GM12878 (cell line): ENCODE data around the gene HS6ST3. TPM values are rescaled to one million over a fixed set of nuclear protein-coding genes. Genes with fewer than 3 reads are reported as not detected.

Experiments
- ATAC-seq: fragments of 200-7000 bp; cut with Tn5 transposase; 3 replicates; pipeline ENCODE4 v1.9.1; 2020; ENCODE audit warnings: mild to moderate bottlenecking, moderate library complexity
- BruUV-seq: library from RNA; stranded (reverse); fragments of 400-500 nt; replicated peaks from 2 replicates; lab custom pipeline; 2021; lab: Mats Ljungman, UMichigan
- CTCF ChIA-PET: fragments of 300-600 bp; sonication (Branson Sonifier 250); formaldehyde crosslinking; extraction: SDS; loops from one replicate; lab custom pipeline; 2021; ENCODE audit warnings: inconsistent platforms; lab: Yijun Ruan, JAX
- POLR2A ChIA-PET: fragments of 350-600 bp; formaldehyde crosslinking; extraction: SDS; loops from one replicate; lab custom pipeline; 2021; ENCODE audit warnings: inconsistent platforms; lab: Charles Lee
- RAD21 ChIA-PET: fragments of 300-600 bp; sonication (Branson Sonifier 250); formaldehyde crosslinking; loops from one replicate; lab custom pipeline; 2023; ENCODE audit warnings: antibody characterized with exemption; ENCODE audit not compliant: unreplicated experiment; lab: Charles Lee
- SMC1A ChIA-PET: fragments of 300-600 bp; sonication (Branson Sonifier 250); formaldehyde crosslinking; loops from one replicate; lab custom pipeline; 2023; ENCODE audit not compliant: unreplicated experiment, uncharacterized antibody; lab: Charles Lee
- DNase-seq: peaks from one replicate; pipeline ENCODE4 v3.0.0-alpha.2; 2011; ENCODE audit warnings: low read depth, low spot score
- FAIRE-seq: peaks from 3 replicates; lab custom pipeline; 2011; peaks lifted over from hg19 to GRCh38; lab: Jason Lieb, UNC
- H2AFZ ChIP-seq: 2 replicates; pipeline ENCODE4 v1.6.0; 2011; ENCODE audit warnings: low read depth, low read length, control low read depth; ENCODE audit not compliant: control insufficient read depth
- H3K27ac ChIP-seq: 2 replicates; pipeline ENCODE4 v1.5.1; 2011; ENCODE audit warnings: control low read depth; ENCODE audit not compliant: control insufficient read depth, insufficient read depth
- H3K27me3 ChIP-seq, 2 experiments: replicated peaks in 1 of 2; 2 replicates each; pipeline versions ENCODE4 v1.6.0 to v1.6.1; 2011; ENCODE audit warnings: low read length in 1 of 2; ENCODE audit not compliant: control insufficient read depth in 2 of 2, insufficient read depth in 2 of 2
- H3K36me3 ChIP-seq, 2 experiments: 2 replicates each; pipeline ENCODE4 v1.5.1; 2011; ENCODE audit warnings: low read length in 1 of 2; ENCODE audit not compliant: control insufficient read depth in 2 of 2, insufficient read depth in 2 of 2
- H3K4me1 ChIP-seq: 2 replicates; pipeline ENCODE4 v1.6.1; 2011; ENCODE audit warnings: mild to moderate bottlenecking, low read length, moderate library complexity, mixed read lengths; ENCODE audit not compliant: control insufficient read depth, insufficient read depth
- H3K4me2 ChIP-seq: 2 replicates; pipeline ENCODE4 v1.6.0; 2011; ENCODE audit warnings: control low read depth; ENCODE audit not compliant: control insufficient read depth, insufficient read depth
- H3K4me3 ChIP-seq: fragments of 200-600 bp; sonication (generic); 2 replicates; pipeline ENCODE4 v1.5.1; 2016
- H3K79me2 ChIP-seq: 2 replicates; pipeline ENCODE4 v1.6.0; 2011; ENCODE audit warnings: low read length; ENCODE audit not compliant: control insufficient read depth, insufficient read depth
- H3K9ac ChIP-seq: 2 replicates; pipeline ENCODE4 v1.8.0; 2011; ENCODE audit warnings: low read length, control low read depth, mixed read lengths; ENCODE audit not compliant: control insufficient read depth, insufficient read depth
- H3K9me3 ChIP-seq: replicated peaks from 3 replicates; pipeline ENCODE4 v1.5.1; 2011; ENCODE audit warnings: mild to moderate bottlenecking, low read length; ENCODE audit not compliant: control insufficient read depth, insufficient read depth
- H4K20me1 ChIP-seq: 2 replicates; pipeline ENCODE4 v1.6.0; 2011; ENCODE audit not compliant: control insufficient read depth, insufficient read depth
- ASH2L ChIP-seq: fragments of 300-600, 200-600 bp; sonication (generic); IDR thresholded peaks from 2 replicates; pipeline ENCODE4 v1.6.1; 2017; ENCODE audit warnings: low read depth, mild to moderate bottlenecking, borderline replicate concordance
- BACH1 ChIP-seq: fragments of 450-650 bp; IDR thresholded peaks from 2 replicates; pipeline ENCODE4 v1.6.1; 2017; ENCODE audit warnings: mild to moderate bottlenecking, borderline replicate concordance
- DPF2 ChIP-seq: fragments of 450-650 bp; IDR thresholded peaks from 2 replicates; pipeline ENCODE4 v1.6.1; 2017; ENCODE audit warnings: mild to moderate bottlenecking
- FOXK2 ChIP-seq: fragments of 450-650 bp; IDR thresholded peaks from 2 replicates; pipeline ENCODE4 v1.6.1; 2017; ENCODE audit warnings: mild to moderate bottlenecking, moderate library complexity
- HDGF ChIP-seq: fragments of 450-650 bp; IDR thresholded peaks from 2 replicates; pipeline ENCODE4 v1.6.1; 2016; ENCODE audit warnings: antibody characterized with exemption
- HSF1 ChIP-seq: fragments of 150-350 bp; IDR thresholded peaks from 2 replicates; pipeline ENCODE4 v1.6.1; 2014; ENCODE audit warnings: mild to moderate bottlenecking, low read depth, low read length
- IKZF2 ChIP-seq, 2 experiments: fragments of 450-650 bp; IDR thresholded peaks; 2 replicates each; pipeline ENCODE4 v1.6.1; 2017; ENCODE audit warnings: mild to moderate bottlenecking in 2 of 2, moderate library complexity in 2 of 2
- NR2C1 ChIP-seq: fragments of 450-650 bp; IDR thresholded peaks from 2 replicates; pipeline ENCODE4 v1.6.1; 2017; ENCODE audit warnings: antibody characterized with exemption, mild to moderate bottlenecking, moderate library complexity
- PKNOX1 ChIP-seq: fragments of 450-650 bp; IDR thresholded peaks from 2 replicates; pipeline ENCODE4 v1.6.1; 2016; ENCODE audit warnings: mild to moderate bottlenecking
- RAD51 ChIP-seq: fragments of 450-650 bp; IDR thresholded peaks from 2 replicates; pipeline ENCODE4 v1.6.1; 2016; ENCODE audit warnings: moderate library complexity, mild to moderate bottlenecking, inconsistent platforms
- SIN3A ChIP-seq: IDR thresholded peaks from 2 replicates; pipeline ENCODE4 v1.6.1; 2012; ENCODE audit warnings: low read depth, low read length, improper control_type of control experiment
- SP1 ChIP-seq: IDR thresholded peaks from one replicate; pipeline ENCODE4 v1.6.1; 2011; ENCODE audit warnings: low read depth, low read length
- YBX1 ChIP-seq: fragments of 450-650 bp; IDR thresholded peaks from 2 replicates; pipeline ENCODE4 v1.6.1; 2016; ENCODE audit warnings: antibody characterized with exemption
- ZNF274 ChIP-seq: IDR thresholded peaks from one replicate; pipeline ENCODE4 v1.8.0; 2011; ENCODE audit not compliant: insufficient read length, insufficient read depth
- WGBS: methylation state at CpG from one replicate; pipeline ENCODE4 v1.1.6; 2016; ENCODE audit warnings: low lambda C conversion rate; ENCODE audit not compliant: insufficient replicate concordance, insufficient coverage; ENCODE audit errors: missing lambda C conversion rate; 5-methylcytosine and 5-hydroxymethylcytosine counted together
- in situ Hi-C: fragments of 300-500 bp; cut with MboI; formaldehyde crosslinking; loops from 9 replicates; pipeline ENCODE4 v1.14.3; 2018; ENCODE audit warnings: mixed read lengths
- intact Hi-C: fragments of 100-400 bp; cut with micrococcal nuclease; formaldehyde crosslinking; loops from one replicate; pipeline ENCODE4 v1.14.2; 2022; ENCODE audit not compliant: unreplicated experiment
- polyA plus RNA-seq, 11 experiments: library from polyadenylated mRNA; depleted of rRNA in 4 of 11; unstranded in 6 of 11; stranded (reverse) in 5 of 11; fragments of >200 nt; fragmentation: Nextera tagmentation in 4 of 11; fragmentation: Illumina TruSeq in 1 of 11; extraction: Ambion mirVana in 4 of 11; extraction: Trizol in 1 of 11; gene quantifications; 1 replicate in 1 of 11; 2 replicates in 10 of 11; pipeline versions ENCODE4 v1.2.1 to v1.2.3, GENCODE V29; 2011 to 2016; ENCODE audit warnings: inconsistent platforms in 2 of 11, missing spikeins in 2 of 11, low read depth in 1 of 11
- total RNA-seq, 4 experiments: library from RNA; depleted of rRNA in 3 of 4; stranded (reverse); fragments of >200 nt in 3 of 4; fragmentation: Illumina TruSeq in 1 of 4; extraction: Trizol in 1 of 4; gene quantifications; 2 replicates each; pipeline versions ENCODE4 v1.2.1 to v1.2.3, GENCODE V29; 2013 to 2021
- TF ChIP-seq, protein P1 (sequence below): fragments of 450-650 bp; IDR thresholded peaks from 2 replicates; pipeline ENCODE4 v1.6.1; 2016; ENCODE audit warnings: mild to moderate bottlenecking
- TF ChIP-seq, protein P2 (sequence below): fragments of 450-650 bp; IDR thresholded peaks from 2 replicates; pipeline ENCODE4 v1.6.1; 2017; ENCODE audit warnings: mild to moderate bottlenecking, low read depth, inconsistent platforms; ENCODE audit not compliant: poor library complexity, severe bottlenecking

The HS6ST3 gene
- total and polyA plus RNA-seq, 10 of the 15 experiments (the other 5 are each of a cell fraction or from before 2014, with no cell fraction given): under 0.01 to 2.9 TPM; not detected in 8

- H3K4me2 ChIP-seq: no peak overlapping the region
- no peak overlapping the region for H3K27ac ChIP-seq
- WGBS: 24% methylated on average over 6 of the region's 6 CpGs
- intact Hi-C loops: no loop called here
- H3K4me1 ChIP-seq: no peaks in the 10 kb centered on the region
- H3K36me3 ChIP-seq: no peaks in the 10 kb centered on the region
- DNase-seq (no peak), FAIRE-seq (no peak), ATAC-seq (no peak)
- RAD21 ChIA-PET: no interaction called here
- SMC1A ChIA-PET: interaction anchor here (1.4 kb wide), 1 partner anchor 9 kb away, joined by 3 read pairs; no protein-coding TSS in a partner anchor
- H3K4me3 ChIP-seq: no peak overlapping the region
- no peaks in the 10 kb centered on the region for H4K20me1 ChIP-seq
- H2AFZ ChIP-seq: no peak overlapping the region
- CTCF ChIA-PET: interaction anchor here (2.6 kb wide), 1 partner anchor 13 kb away, joined by 8 read pairs; no protein-coding TSS in a partner anchor
- in situ Hi-C loops: no loop called here
- no peaks in the 10 kb centered on the region for H3K79me2 ChIP-seq
- BruUV-seq: no TSS peak
- H3K27me3 ChIP-seq: no peaks in the 10 kb centered on the region
- no peak overlapping the region for H3K9ac ChIP-seq
- POLR2A ChIA-PET: no interaction called here
- no peaks in the 10 kb centered on the region for H3K9me3 ChIP-seq
- no peak for TF ChIP-seq RAD51
- no peak for TF ChIP-seq BACH1
- no peak for TF ChIP-seq NR2C1
- TF ChIP-seq ASH2L: no peak
- no peak for TF ChIP-seq SIN3A
- no peak for TF ChIP-seq HDGF
- TF ChIP-seq ZNF274: no peak
- no peak for TF ChIP-seq YBX1
- no peak for TF ChIP-seq DPF2
- TF ChIP-seq SP1: no peak
- no peak for TF ChIP-seq HSF1
- TF ChIP-seq, protein P1, sequence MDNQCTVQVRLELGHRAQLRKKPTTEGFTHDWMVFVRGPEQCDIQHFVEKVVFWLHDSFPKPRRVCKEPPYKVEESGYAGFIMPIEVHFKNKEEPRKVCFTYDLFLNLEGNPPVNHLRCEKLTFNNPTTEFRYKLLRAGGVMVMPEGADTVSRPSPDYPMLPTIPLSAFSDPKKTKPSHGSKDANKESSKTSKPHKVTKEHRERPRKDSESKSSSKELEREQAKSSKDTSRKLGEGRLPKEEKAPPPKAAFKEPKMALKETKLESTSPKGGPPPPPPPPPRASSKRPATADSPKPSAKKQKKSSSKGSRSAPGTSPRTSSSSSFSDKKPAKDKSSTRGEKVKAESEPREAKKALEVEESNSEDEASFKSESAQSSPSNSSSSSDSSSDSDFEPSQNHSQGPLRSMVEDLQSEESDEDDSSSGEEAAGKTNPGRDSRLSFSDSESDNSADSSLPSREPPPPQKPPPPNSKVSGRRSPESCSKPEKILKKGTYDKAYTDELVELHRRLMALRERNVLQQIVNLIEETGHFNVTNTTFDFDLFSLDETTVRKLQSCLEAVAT: no peak
- no peak for TF ChIP-seq IKZF2 (IDR thresholded peaks at IDR 0.05)
- no peak for TF ChIP-seq PKNOX1
- TF ChIP-seq, protein P2, sequence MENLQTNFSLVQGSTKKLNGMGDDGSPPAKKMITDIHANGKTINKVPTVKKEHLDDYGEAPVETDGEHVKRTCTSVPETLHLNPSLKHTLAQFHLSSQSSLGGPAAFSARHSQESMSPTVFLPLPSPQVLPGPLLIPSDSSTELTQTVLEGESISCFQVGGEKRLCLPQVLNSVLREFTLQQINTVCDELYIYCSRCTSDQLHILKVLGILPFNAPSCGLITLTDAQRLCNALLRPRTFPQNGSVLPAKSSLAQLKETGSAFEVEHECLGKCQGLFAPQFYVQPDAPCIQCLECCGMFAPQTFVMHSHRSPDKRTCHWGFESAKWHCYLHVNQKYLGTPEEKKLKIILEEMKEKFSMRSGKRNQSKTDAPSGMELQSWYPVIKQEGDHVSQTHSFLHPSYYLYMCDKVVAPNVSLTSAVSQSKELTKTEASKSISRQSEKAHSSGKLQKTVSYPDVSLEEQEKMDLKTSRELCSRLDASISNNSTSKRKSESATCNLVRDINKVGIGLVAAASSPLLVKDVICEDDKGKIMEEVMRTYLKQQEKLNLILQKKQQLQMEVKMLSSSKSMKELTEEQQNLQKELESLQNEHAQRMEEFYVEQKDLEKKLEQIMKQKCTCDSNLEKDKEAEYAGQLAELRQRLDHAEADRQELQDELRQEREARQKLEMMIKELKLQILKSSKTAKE: no peak
- TF ChIP-seq FOXK2: no peak
These were observed 714.3 kb downstream of the HS6ST3 start for GRCh38 chr13:96804174-96804573.
